GM12873 (cell line): ENCODE measurements around the gene ERAP2.

Source experiments
- TF ChIP-seq, protein P1 (sequence below): IDR thresholded peaks from 2 replicates; pipeline ENCODE4 v1.5.1; 2012; ENCODE audit warnings: low read depth, mild to moderate bottlenecking, moderate library complexity, low read length, control low read depth; ENCODE audit not compliant: insufficient read depth; ENCODE audit errors: missing control alignments

ERAP2 gene

DNA sequence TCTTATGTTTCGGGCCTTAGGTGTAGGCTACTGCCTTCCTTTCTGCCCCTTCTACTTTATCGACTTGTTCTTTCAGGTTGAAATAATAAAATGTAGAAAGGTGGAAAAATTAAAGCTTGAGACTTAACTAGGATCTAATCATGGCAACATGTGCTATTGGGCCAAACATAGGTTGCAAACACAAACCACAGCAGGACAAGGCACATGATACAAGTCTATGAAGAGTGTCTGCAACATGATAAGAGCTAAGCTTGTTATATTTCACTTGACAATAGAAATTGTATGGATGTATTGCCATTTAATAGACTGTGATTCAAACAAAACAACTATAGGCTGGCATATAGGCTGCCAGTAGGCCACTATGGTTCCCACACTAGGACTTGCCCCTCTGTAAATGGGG lies 1.7 kb upstream of the ERAP2 start:
- TF ChIP-seq, protein P1, sequence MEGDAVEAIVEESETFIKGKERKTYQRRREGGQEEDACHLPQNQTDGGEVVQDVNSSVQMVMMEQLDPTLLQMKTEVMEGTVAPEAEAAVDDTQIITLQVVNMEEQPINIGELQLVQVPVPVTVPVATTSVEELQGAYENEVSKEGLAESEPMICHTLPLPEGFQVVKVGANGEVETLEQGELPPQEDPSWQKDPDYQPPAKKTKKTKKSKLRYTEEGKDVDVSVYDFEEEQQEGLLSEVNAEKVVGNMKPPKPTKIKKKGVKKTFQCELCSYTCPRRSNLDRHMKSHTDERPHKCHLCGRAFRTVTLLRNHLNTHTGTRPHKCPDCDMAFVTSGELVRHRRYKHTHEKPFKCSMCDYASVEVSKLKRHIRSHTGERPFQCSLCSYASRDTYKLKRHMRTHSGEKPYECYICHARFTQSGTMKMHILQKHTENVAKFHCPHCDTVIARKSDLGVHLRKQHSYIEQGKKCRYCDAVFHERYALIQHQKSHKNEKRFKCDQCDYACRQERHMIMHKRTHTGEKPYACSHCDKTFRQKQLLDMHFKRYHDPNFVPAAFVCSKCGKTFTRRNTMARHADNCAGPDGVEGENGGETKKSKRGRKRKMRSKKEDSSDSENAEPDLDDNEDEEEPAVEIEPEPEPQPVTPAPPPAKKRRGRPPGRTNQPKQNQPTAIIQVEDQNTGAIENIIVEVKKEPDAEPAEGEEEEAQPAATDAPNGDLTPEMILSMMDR = no peak

DNA sequence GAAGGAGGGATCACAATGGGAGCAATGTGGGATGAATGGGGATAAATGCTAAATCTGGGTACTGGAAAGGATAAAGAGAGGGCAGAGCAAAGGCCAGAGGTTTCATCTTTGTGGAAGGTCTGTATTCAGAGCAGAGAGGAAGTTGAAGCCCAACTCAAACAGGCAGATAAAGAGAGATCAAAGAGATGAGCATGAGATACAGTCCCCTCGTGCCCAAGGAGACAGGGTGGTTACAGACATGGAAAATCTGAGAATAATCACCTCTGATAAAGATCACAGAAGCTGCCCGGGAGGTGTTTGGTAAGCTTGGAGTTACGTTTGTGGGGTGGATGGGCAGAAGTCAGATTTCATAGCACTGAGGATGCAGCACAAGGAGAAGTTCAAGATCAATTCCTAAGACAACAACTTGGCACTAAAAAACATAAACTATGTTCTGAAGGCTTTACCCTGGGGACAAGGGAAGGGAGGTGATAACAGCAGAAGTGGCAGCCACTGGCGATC lies 459 bp upstream of the ERAP2 start:
- TF ChIP-seq, protein P1 = no peak

DNA sequence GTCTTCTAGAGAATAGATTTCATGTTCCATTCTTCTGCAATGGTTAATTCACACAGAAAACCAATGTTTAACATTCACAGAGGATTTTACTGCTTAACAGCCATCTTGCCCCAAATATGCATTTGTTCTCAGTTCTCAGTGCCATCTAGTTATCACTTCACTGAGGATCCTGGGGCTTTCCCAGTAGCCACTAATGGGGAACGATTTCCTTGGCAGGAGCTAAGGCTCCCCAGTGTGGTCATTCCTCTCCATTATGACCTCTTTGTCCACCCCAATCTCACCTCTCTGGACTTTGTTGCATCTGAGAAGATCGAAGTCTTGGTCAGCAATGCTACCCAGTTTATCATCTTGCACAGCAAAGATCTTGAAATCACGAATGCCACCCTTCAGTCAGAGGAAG lies 3.4 kb downstream of the ERAP2 start:
- TF ChIP-seq, protein P1 = no peak

DNA sequence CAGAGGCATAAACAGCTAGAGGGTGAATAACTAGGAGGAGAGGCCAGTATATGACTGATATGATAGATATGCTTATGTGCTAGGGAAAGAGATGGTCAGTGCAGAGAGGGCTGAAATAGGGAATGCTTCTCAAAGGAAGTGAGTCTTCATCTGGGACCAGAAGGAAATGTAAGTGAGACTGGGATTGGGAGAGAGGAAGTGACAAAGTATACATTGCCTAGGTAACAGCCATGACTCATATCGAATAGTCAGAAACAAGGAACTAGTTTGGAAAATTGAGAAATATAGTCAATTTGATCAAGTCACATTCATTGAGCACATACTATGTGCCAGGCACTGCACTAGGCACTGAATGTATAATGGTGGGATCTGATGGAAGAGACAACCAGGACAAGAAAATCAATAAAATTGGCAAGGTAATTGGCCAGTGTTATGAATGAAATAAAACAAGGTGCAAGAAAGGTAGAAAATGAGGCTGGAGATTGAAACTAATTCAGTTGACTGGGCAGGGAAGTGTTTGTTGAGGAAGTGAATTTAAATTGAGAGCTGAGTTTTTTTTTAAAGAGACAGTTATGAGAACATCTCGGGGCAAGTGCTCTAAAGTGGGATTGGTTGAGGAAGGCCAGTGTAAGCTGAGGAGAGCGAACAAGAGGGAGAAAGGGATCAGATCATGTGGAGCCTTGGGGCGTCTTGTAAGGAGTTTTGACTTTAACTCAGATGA lies 4.3 kb downstream of the ERAP2 start:
- TF ChIP-seq, protein P1 = no peak

- TF ChIP-seq, protein P1 = no peak
Observed at GRCh38 chr5:96881511-96882115, 5.3 kb downstream of the ERAP2 start.

GRCh38 chr5:96883871-96884270 lies 7.6 kb downstream of the ERAP2 start:
- TF ChIP-seq, protein P1 = no peak

DNA sequence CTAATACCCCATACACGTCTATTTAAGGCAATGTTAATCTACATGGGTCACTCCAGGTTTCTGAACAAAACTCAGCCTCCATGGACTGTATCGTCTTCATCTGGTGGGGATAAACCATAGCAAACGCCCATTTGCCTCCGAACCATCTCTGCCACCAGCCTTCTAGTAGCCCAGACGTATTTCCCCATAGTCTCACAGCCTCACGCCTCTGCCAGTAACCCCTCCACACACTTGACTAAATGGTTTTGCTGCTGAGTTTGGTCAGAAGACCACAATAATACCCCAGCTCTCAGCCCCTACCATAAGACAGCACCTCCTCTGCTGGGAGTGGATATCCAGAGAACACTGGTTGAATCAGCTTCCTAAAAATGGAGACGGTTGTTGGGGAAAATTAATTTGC lies 8.7 kb downstream of the ERAP2 start:
- TF ChIP-seq, protein P1 = no peak
